Chondrocyte (in vitro differentiated cells): ENCODE measurements around the gene SGO1. TPM values are rescaled to one million over a fixed set of nuclear protein-coding genes. Genes with fewer than 3 reads are reported as not detected.

Source experiments
- DNase-seq: peaks from one replicate; pipeline ENCODE4 v3.0.0; 2021; ENCODE audit warnings: mixed read lengths, low spot score
- H3K27ac Mint-ChIP-seq: one replicate; pipeline ENCODE4 v1.8.0; 2021; ENCODE audit warnings: mild to moderate bottlenecking, moderate library complexity, mixed read lengths; ENCODE audit not compliant: unreplicated experiment
- H3K27me3 Mint-ChIP-seq: 2 replicates; pipeline ENCODE4 v1.8.0; 2021; ENCODE audit warnings: low read depth, mixed read lengths
- H3K36me3 Mint-ChIP-seq: 2 replicates; pipeline ENCODE4 v1.8.0; 2021; ENCODE audit warnings: low read depth, mixed read lengths
- H3K4me1 Mint-ChIP-seq: 2 replicates; pipeline ENCODE4 v1.8.0; 2021; ENCODE audit warnings: low read depth, mild to moderate bottlenecking, mixed read lengths
- H3K4me3 Mint-ChIP-seq: one replicate; pipeline ENCODE4 v1.8.0; 2021; ENCODE audit warnings: mild to moderate bottlenecking, moderate library complexity, mixed read lengths; ENCODE audit not compliant: unreplicated experiment
- H3K9me3 Mint-ChIP-seq: 2 replicates; pipeline ENCODE4 v1.8.0; 2021; ENCODE audit warnings: low read depth, mixed read lengths
- total RNA-seq: library from RNA; stranded (reverse); gene quantifications from 3 replicates; pipeline ENCODE4 v1.2.1, GENCODE V29; 2021
- TF ChIP-seq, protein P1 (sequence below): fragments of 200-600 bp; sonication (generic); IDR thresholded peaks from 2 replicates; pipeline ENCODE4 v1.5.0; 2021; ENCODE audit warnings: antibody characterized with exemption, mild to moderate bottlenecking, moderate library complexity

Gene SGO1
- total RNA-seq, 1 donor from 2014 or later: 3.4 TPM

DNA sequence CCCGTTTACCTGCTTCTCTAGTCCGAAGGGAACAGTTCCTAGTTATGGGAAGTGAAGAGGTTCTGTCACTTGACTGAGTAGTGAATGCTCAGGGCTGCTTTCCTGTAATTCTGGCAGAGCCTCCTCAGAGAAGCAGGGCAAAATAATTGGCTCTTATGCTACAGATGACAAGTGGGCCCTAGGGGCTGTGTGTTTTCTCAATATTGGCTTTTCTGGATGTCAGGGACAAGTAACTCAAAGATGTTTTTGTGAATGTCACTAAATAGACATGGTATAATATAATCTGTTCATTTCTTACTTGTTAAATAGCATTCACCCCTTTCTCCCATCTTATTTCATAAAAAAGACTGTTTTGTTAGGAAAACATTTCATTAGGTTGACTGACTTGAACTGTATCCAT lies 40.1 kb downstream of the SGO1 start:
- no peak overlapping the region for H3K4me3 Mint-ChIP-seq
- H3K9me3 Mint-ChIP-seq: no peaks in the 10 kb centered on the region
- no peaks in the 10 kb centered on the region for H3K4me1 Mint-ChIP-seq
- DNase-seq: no peak
- H3K36me3 Mint-ChIP-seq: peaks cover 6% of the 10 kb centered on the region
- H3K27ac Mint-ChIP-seq: no peak overlapping the region
- H3K27me3 Mint-ChIP-seq: no peaks in the 10 kb centered on the region
- TF ChIP-seq, protein P1, sequence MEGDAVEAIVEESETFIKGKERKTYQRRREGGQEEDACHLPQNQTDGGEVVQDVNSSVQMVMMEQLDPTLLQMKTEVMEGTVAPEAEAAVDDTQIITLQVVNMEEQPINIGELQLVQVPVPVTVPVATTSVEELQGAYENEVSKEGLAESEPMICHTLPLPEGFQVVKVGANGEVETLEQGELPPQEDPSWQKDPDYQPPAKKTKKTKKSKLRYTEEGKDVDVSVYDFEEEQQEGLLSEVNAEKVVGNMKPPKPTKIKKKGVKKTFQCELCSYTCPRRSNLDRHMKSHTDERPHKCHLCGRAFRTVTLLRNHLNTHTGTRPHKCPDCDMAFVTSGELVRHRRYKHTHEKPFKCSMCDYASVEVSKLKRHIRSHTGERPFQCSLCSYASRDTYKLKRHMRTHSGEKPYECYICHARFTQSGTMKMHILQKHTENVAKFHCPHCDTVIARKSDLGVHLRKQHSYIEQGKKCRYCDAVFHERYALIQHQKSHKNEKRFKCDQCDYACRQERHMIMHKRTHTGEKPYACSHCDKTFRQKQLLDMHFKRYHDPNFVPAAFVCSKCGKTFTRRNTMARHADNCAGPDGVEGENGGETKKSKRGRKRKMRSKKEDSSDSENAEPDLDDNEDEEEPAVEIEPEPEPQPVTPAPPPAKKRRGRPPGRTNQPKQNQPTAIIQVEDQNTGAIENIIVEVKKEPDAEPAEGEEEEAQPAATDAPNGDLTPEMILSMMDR: no peak

DNA sequence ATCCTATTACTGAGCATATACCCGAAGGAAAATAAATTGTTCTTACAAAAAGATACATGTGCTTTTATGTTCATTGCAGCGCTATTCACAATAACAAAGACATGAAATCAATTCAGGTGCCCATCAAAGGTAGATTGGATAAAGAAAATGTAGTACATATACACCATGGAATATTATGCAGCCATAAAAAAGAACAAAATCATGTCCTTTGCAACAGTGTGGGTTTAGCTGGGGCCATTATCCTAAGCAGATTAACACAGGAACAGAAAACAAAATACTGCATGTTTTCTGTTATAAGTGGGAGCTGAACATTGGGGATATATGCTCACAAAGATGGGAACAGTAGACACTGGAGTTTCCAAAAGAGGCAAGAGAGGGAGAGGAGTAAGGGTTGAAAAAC lies 42.5 kb downstream of the SGO1 start:
- Mint-ChIP-seq H3K4me3 (no peak overlapping the region), H3K27me3 (no peaks in the 10 kb centered on the region), H3K36me3 (peaks cover 6% of the 10 kb centered on the region), H3K4me1 (no peaks in the 10 kb centered on the region), H3K27ac (no peak overlapping the region), H3K9me3 (no peaks in the 10 kb centered on the region)
- TF ChIP-seq, protein P1: no peak
- DNase-seq: no peak

DNA sequence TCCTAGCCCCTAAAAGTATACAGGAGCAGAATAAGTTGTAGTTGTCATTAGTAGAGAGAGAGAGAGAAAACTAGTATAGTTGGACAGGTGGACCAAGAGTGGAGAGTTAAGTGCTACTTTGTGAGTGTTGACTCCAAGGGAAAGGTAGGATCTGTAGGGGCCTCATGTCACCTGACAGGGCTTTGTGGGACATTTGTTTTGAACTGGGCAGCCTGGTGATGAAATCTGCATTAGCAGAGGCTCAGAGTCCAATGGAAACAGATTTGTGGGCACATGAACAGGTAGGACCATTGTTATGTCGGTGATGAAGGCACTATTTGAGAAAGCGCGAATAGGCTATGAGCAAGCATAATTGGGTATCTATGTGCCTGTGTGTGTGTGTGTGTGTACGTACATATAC lies 43.5 kb downstream of the SGO1 start:
- Mint-ChIP-seq H3K27me3 (no peaks in the 10 kb centered on the region), H3K27ac (no peak overlapping the region), H3K36me3 (peaks cover 6% of the 10 kb centered on the region), H3K4me3 (no peak overlapping the region), H3K9me3 (no peaks in the 10 kb centered on the region), H3K4me1 (no peaks in the 10 kb centered on the region)
- TF ChIP-seq, protein P1: no peak
- DNase-seq: no peak

DNA sequence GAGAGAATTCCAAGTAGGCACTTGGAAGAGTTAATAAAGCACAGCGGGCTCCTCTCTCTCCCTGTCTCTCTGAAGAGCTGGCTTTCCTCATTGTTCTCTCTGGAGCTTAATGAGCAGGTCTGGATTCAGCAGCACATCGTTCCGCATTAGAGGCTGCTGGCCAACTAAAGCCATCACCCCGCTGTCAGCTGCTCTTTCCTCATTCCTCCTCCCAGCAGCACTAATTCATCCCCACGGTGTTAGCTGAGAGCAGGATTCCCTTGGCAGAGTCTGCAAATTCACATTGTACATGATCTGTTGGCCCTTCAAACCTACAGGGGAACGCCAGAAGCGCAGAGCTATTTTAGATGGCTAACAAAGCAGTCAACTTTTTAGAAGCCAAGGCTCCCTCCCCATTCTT lies 44.2 kb downstream of the SGO1 start:
- no peak overlapping the region for H3K27ac Mint-ChIP-seq
- DNase-seq: no peak
- H3K4me1 Mint-ChIP-seq: no peaks in the 10 kb centered on the region
- no peak overlapping the region for H3K4me3 Mint-ChIP-seq
- H3K27me3 Mint-ChIP-seq: no peaks in the 10 kb centered on the region
- H3K36me3 Mint-ChIP-seq: peaks cover 8% of the 10 kb centered on the region
- no peaks in the 10 kb centered on the region for H3K9me3 Mint-ChIP-seq
- TF ChIP-seq, protein P1: no peak

DNA sequence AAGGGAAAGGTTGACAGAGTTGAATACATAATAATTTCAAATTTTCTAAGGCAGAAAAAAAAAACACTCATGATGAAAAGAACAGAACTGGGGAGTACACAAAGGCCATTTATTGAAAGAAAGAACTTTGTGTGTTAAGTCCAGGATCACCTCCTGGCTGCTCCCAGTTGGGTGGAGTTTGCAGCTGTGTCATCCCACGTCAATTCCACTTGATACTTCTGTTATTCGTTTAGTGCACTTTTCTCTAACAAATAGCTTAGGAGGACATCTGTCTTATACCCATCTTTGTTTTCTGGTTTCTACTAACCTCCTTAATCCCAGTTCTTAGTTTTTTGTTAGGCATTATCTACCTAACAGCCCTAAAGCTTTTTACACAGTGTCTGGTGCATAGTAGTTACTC lies 44.7 kb downstream of the SGO1 start:
- H3K27ac Mint-ChIP-seq: no peak overlapping the region
- H3K4me1 Mint-ChIP-seq: no peaks in the 10 kb centered on the region
- no peaks in the 10 kb centered on the region for H3K9me3 Mint-ChIP-seq
- no peak overlapping the region for H3K4me3 Mint-ChIP-seq
- H3K27me3 Mint-ChIP-seq: no peaks in the 10 kb centered on the region
- DNase-seq: no peak
- H3K36me3 Mint-ChIP-seq: peaks cover 9% of the 10 kb centered on the region
- TF ChIP-seq, protein P1: no peak
